HG03558 (cell line): ENCODE results near the gene OR2A7.
A peak's percentile ranks its signal among the peaks of the same experiment; 100 is the strongest.
"Not testable (repeated sequence)": the region's sequence is repeated elsewhere in the genome, so short reads cannot be mapped to it uniquely, and the experiment has no call there.

Experiments used
- ATAC-seq: cut with Tn5 transposase; IDR thresholded peaks from one replicate; pipeline ENCODE4 v1.9.1; 2021; ENCODE audit warnings: moderate number of reproducible peaks; ENCODE audit not compliant: unreplicated experiment; ENCODE audit errors: extremely low read depth

Gene OR2A7, protein sequence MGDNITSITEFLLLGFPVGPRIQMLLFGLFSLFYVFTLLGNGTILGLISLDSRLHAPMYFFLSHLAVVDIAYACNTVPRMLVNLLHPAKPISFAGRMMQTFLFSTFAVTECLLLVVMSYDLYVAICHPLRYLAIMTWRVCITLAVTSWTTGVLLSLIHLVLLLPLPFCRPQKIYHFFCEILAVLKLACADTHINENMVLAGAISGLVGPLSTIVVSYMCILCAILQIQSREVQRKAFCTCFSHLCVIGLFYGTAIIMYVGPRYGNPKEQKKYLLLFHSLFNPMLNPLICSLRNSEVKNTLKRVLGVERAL

DNA sequence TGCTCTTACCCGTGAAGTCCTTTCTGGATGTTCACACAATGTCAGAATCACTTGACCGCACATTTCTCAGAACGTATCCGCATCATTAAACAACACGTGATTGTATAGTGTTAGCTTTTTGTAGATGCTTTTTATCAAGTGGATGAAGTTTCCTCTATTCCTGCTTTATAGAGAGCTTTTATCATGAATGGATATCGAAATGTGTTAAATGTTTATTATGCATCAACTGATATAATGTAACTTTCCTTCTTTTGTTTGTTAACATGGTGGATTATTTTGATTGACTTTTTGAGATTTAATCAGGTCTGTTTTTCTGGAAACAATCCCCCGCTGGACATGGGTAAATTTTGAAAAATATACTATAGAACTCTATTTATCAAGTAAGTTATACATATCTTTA lies at the start of gene OR2A7:
Gene OR2A7, minus strand, starts transcription at position 101 of the 400 bp plus-strand sequence. CDS start 5,164 bp downstream, outside the sequence.
- not testable (repeated sequence) for ATAC-seq

DNA sequence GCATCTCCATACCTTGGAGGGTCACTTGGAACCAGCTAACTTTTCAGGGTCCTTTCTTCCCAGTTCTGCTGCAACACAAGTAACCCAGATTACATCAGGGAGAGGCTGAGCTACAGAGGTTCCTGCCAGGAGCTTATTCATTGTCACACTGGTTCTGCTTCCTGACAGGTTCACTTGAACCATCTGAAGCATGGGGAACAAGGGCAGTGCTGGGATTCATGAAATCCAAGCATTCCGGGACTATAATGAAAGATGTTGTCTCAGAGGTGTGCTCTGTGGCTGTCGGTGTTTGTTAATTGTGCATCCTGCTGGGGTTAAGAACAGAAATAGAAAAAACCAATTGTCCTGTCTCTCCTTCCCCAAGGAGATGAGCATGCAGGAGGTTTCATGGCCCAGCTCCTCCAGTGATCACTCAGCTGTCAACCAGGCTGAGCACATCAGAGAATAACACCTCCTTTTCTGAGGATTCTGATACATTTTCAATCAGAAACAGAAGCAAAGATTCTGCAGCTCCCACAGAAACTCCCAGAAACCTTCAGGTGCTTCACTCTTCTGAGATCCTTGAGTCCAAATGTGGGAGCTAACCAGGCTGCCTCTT lies 47.4 kb upstream of the OR2A7 start, which contains the start of gene OR2A1:
Gene OR2A1, plus strand, starts transcription at position 548 of the 598 bp plus-strand sequence. CDS start 5,706 bp downstream, outside the sequence.
- not testable (repeated sequence) for ATAC-seq

DNA sequence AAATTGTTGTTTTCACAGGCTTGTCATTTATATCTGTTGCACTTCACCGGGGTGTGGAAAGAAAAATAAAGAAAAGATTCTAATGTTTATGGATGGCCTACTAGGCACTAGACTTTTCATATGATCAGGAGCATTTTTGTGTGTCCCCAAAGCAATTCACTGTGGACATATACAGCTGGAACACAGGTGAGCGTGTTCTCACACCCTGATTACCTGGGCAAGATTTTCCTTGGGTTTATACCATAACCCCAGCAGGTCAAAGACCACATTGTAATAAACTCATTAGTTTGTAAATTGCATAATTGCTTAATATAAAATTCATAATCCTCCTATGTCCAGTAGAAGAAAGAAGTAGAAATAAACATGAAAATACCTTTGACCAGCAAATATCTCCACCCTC lies 46.6 kb upstream of the OR2A7 start:
- ATAC-seq: not testable (repeated sequence)

DNA sequence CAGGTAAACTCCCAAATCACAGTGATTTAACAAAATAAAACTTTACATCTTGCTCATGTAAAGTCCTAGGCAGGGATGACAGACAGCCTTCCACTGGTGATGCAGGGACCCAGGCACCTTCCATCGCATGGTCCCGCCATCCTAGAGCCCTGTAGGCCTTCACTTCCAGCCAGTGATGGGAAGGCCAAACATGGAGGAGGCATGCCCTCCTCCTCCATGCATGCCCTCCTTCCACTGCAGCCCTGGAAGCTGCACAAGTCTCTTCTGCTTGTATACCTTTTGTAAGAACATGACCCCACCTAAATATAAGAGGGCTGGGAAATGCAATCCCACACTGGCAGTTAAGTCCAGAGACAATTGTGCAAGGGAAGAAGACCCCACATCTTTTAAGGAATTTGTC lies 45.1 kb upstream of the OR2A7 start:
- ATAC-seq: not testable (repeated sequence)

DNA sequence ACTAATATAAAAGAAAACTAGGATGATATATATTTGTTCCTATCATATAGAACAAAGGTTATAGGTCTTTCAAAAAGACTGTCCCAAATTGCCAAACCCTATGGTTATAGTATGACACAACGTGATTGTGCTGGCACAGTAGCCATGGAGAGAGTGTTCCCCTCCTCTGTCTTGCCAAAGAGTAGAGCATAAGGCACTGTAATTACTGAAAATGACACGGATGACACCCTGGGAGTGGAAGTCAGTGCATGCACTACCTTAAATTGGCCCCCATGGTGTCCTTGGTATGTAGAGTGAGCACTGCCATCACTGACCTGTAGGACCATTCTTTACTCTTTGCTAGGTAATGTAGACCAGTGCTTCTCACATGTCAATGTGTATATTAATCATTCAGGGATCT lies 40.6 kb upstream of the OR2A7 start:
- not testable (repeated sequence) for ATAC-seq

DNA sequence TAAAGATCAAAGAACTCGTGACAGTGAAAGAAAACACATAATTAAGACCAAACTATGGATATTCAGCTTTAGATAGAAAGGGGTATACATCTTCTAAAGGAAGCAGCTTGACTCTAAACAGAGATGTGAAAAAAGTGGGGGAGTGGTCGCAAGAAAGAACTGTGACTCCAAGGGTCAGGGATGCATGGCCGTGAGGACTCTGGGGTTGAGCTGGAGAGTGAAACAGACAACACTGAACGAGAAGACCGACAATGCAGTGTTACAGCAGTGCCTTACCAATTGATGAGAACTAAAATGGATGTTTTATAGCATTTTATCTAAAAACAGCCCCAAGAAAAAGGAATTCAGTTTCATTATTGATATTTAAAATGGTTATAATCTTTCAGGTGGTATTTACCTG lies 39.0 kb upstream of the OR2A7 start:
- ATAC-seq: not testable (repeated sequence)

DNA sequence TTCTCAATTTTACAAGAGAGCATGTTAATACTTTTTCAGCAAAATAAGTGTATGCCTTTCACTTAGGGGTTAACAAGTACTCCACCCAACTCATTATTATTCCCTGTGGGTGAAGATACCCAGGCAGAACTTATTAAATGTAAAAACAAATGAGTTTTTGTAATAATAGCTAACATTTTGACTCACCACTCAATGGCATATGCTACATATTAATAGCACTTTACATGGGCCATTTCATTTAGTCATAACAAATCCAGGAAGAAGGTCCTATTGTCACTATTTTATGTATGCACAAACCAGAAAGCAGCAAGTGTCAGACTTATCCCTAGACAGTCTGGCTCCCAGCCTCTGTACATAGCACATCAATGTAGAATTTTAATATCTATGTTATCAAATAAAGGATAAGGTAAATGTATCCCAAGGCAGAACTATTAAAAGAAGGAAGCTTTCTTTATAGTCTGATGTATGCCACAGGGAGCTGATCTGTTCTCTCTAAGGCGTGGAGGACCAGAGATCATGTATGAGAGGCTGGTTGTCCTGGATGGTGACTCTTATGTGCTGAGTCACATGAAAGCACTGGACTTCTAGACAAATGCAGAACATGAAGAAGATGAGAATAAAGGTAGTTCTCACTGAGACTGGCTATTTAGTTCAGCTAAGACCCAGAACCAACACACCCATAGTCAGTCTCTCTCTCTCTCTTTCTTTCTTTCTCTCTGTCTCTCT lies 38.1 kb upstream of the OR2A7 start:
- ATAC-seq: not testable (repeated sequence)

DNA sequence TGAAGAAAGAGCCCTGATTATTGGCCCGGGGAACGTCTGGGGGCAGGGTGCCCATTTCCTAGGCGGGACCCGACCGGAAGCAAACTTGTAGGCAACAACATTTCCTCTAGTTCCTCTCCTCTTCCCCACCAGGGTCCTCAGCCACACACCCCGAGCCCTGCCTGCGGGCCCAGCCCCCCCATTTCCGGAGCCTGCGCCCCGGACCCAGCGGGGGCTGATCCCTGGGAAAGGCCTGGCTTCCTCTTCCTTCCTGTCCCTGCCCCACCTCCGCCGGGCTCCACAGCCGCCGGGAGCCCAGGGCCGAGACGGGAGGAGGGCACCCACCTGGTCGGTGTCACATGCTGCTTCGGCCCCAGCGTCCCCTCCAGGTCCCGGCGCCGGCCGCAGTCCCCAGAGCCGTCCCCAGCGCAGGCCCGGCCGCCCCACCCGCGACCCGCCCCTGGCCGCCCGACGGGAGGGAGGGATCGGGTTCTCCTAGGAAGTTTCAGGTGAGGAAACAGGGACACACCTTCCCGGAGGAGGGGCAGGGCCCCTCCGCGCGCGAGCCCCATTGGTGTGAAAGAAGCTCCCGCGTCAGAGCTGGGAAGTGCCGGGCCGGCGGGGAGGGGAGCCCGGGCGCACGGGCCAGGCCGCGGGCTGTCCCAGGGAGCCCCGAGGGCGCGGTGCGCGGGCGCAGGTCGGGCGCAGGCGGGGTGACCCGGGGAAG lies 29.4 kb upstream of the OR2A7 start:
- peak; percentile 53 for ATAC-seq

DNA sequence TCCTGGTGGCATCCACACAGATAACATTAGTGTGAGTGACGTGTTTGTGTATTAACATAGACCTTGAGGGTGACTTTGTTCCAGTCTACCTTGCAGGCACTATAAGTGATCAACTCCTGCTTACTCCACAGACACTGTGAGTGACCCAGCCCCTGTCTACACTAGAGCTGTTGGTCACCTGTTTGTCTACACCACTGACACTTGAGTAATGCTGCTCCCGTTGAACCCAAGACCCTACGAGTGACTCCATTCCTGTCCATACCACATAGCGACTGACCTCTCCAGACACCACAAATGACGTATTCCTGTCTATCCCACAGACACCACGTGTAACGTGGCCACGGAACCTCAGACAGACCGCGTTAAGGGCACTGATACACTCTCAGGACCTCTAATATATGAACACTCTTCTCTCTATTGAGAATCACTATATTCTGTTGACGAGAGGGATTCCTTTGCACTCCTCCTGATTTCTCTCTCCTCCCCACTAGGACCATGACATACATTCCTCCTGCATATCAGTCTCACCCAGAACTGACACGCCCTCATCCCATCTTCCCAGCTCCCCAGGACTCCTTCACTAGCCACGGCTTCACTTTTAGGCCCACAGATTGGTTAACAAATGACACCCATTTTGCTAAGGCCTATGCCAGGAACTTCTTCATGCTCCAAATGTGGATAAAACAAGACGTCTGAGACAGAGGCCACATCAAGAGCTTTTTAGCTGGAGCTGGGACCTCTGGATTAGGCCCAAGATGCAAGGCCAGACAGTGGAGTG lies 28.0 kb upstream of the OR2A7 start:
- not testable (repeated sequence) for ATAC-seq

DNA sequence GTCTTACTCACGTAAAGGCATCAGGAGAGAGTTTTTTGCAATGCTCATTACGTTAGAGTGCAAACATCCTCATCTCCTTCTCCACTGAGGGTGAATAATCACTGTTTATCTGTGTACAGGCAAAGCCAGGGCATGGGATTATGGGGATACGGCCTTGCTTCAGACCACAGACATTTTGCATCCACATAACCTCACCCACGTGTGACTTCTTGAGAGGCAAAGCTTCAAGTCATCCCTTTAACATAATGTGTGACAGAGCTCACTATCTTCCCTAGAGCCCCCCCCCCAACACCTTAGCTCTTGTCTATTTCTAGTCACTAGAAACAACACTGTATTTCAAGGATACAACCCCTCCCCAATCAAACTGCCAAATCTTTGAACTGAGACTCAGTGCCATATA lies 27.0 kb upstream of the OR2A7 start:
- not testable (repeated sequence) for ATAC-seq

DNA sequence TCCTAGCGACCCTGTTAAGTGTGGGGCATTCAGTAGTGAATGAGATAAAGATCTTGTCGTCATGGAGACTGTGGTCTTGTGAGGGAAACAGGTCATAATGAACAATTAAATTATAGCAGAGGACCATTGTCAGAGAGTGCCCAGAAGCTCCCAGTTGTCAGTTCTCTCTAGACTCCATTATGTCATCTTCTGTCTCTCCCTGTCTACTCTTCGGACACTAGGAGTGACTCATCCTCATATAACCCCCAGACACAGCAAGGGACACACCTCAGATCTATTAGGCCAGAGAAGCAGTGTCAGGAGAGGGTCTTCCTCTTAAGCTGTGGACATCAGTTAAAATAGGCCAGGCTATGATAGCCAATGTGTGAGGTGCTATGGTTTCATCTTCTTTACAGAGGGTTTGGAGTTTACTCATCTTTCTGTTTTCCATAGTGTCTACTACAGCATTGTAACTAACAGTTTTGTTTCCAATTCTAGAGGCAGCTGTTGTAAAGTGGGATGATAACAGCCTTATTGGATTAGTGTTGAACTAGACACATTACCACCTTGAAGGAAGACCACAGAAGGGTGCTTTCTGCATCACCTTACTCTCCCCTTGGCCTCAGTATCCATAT lies 22.7 kb upstream of the OR2A7 start:
- ATAC-seq: not testable (repeated sequence)

DNA sequence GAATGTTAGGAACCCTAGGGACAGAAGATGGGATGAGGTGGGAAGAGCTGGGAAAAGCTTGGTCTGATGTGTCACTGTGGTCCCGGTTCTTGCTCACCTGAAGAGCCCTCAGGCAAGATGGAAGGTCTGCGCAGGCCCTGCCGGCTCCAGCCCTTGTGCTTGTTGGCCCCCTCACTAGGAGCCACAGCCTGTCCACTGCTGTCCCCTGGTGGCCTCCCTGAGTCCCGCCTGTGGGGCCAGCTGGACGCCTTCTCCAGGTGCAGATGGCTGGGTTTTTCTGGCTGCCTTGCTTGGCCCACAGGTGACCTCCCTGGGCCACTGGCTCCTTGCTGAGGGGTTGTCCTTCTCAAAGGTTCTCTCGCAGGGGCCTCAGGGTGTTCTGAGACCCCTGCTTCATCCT lies 19.1 kb upstream of the OR2A7 start:
- not testable (repeated sequence) for ATAC-seq

DNA sequence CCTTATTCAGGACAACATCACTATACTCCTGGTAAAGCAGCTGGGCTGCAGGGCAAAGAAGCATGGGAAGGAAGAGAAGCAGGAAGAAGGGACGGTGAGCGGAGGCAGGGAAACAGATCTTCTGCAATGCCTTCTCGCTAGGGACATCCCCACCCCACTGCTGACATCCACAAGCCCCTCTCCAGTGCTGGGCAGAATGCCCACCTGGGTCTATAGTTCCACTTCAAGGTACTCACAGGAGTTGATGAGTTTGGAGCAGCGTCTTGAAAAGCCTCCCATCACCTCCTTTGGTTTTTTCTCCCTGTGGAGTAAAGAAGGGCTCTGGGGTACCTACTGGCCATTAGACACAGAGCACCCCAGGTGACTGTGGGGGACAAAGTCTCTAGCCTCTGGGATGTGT lies 17.9 kb upstream of the OR2A7 start:
- ATAC-seq: not testable (repeated sequence)

DNA sequence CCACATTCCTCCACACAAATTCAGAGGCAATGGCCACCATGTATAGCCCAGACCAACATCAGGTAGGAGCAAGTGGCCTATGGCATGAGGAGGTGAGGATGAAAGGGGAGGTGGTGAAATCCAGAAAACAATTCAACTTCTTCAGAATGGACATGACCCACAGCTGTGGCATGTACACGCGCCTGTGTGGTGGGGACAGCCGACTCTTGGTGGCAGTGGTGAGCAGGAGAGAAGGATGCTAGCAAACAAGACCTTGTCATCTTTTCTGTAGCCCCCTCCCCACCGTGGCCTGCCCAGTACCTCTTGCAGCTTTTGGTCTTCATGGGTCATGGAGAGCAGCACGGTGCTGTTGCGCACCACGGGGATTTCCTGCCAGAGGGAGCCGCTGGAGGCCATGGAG lies 17.4 kb upstream of the OR2A7 start:
- not testable (repeated sequence) for ATAC-seq

DNA sequence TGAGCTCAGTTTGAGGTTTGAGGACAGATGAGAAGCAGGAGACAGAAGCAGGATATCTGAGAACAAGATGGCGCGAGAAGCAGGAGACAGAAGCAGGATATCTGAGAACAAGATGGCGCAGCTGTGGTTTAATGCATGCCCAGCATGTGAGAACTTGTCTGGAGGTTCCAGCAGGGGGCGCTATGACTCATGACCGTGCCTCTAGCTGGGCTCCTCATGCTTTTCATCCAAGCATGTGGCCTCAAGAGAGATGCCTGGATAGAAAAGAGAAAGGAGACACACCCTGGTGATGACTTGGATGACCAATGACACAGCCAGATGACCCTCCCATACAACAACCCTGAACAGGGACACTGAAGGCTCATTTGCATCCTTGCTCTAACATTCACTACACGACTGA lies 15.4 kb upstream of the OR2A7 start:
- not testable (repeated sequence) for ATAC-seq

DNA sequence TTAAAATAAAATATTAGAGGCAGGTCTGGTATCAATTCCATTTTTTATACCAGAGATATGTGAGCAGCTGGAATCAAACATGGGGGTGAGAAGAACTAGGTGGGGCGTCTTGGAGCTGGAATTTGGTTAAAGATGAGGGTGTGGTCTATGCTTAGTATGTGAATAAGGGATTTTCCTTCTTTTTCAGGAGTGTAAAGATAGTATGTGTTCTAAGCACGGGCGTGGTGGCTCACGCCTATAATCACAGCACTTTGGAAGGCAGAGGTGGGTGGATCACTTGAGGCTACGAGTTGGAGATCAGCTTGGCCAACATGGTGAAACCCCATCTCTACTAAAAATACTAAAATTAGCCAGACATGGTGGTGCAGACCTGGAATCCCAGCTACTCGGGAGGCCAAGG lies 10.7 kb upstream of the OR2A7 start:
- not testable (repeated sequence) for ATAC-seq

DNA sequence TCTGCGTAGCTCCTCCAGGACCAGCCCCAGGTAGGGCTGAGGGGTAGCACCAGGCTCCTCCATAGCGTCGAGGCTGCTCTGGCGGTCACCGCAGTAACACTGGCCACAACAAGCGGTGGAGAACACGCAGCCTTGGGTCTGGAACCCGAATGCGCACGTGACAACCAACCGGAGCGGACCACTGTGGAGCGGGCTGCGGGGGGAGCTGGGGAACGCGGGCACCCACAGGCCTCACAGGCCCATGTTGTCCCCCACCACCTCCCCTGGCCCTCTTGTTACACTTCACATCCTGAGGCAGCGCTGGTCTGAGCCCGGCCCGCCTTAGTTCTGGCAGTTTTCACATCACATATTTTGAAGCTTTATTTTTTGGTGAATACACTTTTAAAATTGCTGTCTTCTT lies 4.6 kb upstream of the OR2A7 start, which contains the start of gene CTAGE8:
Gene CTAGE8, minus strand, starts transcription at position 101 of the 400 bp plus-strand sequence. Its CDS starts 38 bp downstream, at position 63.
- ATAC-seq: not testable (repeated sequence)

DNA sequence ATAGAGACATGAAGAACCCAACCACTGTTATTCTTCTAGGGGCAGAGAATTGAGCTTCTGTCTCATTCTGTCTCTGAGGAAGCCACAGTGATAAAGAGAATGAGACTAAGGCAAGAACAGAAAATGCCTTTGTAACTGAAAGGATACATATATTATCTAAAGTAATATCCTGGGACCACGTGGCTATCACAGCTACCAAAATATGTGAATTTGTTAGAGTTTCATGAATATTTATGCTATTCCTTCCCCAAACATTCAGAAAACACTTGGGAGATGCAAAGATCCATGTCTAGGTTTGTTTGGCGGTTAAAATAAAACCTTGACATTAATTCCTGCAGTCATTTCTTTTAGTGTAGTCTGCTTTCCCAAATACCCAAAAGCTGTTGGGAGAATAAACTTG lies 2.5 kb downstream of the OR2A7 start:
- not testable (repeated sequence) for ATAC-seq

DNA sequence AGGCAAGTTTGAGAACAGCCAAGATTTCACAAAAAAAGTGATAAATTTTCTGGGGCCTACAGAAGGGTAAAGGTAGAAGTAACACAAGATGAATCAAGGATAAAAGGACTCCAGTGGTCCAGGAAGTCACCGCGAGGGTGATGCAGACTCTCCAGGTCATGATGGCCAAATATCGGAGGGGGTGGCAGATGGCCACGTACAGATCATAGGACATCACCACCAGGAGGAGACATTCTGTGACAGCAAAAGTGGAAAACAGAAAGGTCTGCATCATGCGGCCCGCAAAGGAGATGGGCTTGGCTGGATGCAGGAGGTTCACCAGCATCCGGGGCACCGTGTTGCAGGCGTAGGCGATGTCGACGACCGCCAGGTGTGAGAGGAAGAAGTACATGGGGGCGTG lies 5.5 kb downstream of the OR2A7 start:
- ATAC-seq: not testable (repeated sequence)
